Hematopoietic multipotent progenitor cell (in vitro differentiated cells): Measurements from ENCODE around the gene COL5A1. TPM values are rescaled to one million over a fixed set of nuclear protein-coding genes. Genes with fewer than 3 reads are reported as not detected.

Experiments
- DNase-seq, 3 donors: peaks; one replicate each; pipeline ENCODE4 v3.0.0-alpha.2; 2011 to 2015; ENCODE audit warnings: low read depth in 2 of 3, low spot score in 2 of 3
- total RNA-seq: library from RNA; depleted of rRNA; stranded (reverse); fragments of >200 nt; gene quantifications from one replicate; pipeline ENCODE4 v1.2.3, GENCODE V29; 2012

Gene COL5A1
- total RNA-seq, 1 donor, result 10.5 TPM

GRCh38 chr9:134735441-134736175 lies 94.0 kb downstream of the COL5A1 start:
- DNase-seq, result no peak

- DNase-seq, result no peak
Observed at GRCh38 chr9:134736791-134737497, 95.3 kb downstream of the COL5A1 start.

GRCh38 chr9:134737842-134738580 lies 96.4 kb downstream of the COL5A1 start:
- no peak for DNase-seq

- DNase-seq, result peak in 2 of 3 donors; percentile 27 to 59
Observed at GRCh38 chr9:134738869-134739659, 97.5 kb downstream of the COL5A1 start.

GRCh38 chr9:134739660-134739968 lies 98.0 kb downstream of the COL5A1 start:
- no peak for DNase-seq

GRCh38 chr9:134740071-134740470 lies 98.5 kb downstream of the COL5A1 start:
- no peak for DNase-seq

GRCh38 chr9:134741846-134742245 lies 100.2 kb downstream of the COL5A1 start:
- DNase-seq, result no peak

- DNase-seq, result no peak
Observed at GRCh38 chr9:134742822-134743535, 101.4 kb downstream of the COL5A1 start.

GRCh38 chr9:134743853-134744252 lies 102.2 kb downstream of the COL5A1 start:
- no peak for DNase-seq

GRCh38 chr9:134744385-134745295 lies 103.0 kb downstream of the COL5A1 start:
- no peak for DNase-seq

- no peak for DNase-seq
Observed at GRCh38 chr9:134747951-134748489, 106.4 kb downstream of the COL5A1 start.

- DNase-seq, result no peak
Observed at GRCh38 chr9:134748591-134748990, 107.0 kb downstream of the COL5A1 start.

- no peak for DNase-seq
Observed at GRCh38 chr9:134750450-134751155, 109.0 kb downstream of the COL5A1 start.

- DNase-seq, result no peak
Observed at GRCh38 chr9:134751622-134752021, 110.0 kb downstream of the COL5A1 start.

GRCh38 chr9:134752471-134753168 lies 111.0 kb downstream of the COL5A1 start:
- DNase-seq, result no peak

GRCh38 chr9:134753191-134753590 lies 111.6 kb downstream of the COL5A1 start:
- DNase-seq, result no peak

- no peak for DNase-seq
Observed at GRCh38 chr9:134755221-134755907, 113.8 kb downstream of the COL5A1 start.
